A549 (cell line): ENCODE data around the gene NREP.

Experiments
- EHMT2 ChIP-seq: fragments of 200-600 bp; sonication (generic); IDR thresholded peaks from 2 replicates; pipeline ENCODE4 v1.6.1; 2016; ENCODE audit warnings: antibody characterized with exemption, low read depth, mild to moderate bottlenecking, moderate library complexity
- ELK1 ChIP-seq: fragments of 150-350 bp; IDR thresholded peaks from 2 replicates; pipeline ENCODE4 v1.6.1; 2014; ENCODE audit warnings: low read depth, mild to moderate bottlenecking, low read length
- EP300 ChIP-seq, 2 experiments: fragments of >200 bp; sonication (Bioruptor Twin); formaldehyde crosslinking; IDR thresholded peaks; 2 replicates in 1 of 2; 3 replicates in 1 of 2; pipeline ENCODE4 v1.6.1; 2016 to 2017
- ESRRA ChIP-seq: fragments of 150-350 bp; IDR thresholded peaks from 2 replicates; pipeline ENCODE4 v1.6.1; 2014; ENCODE audit warnings: mild to moderate bottlenecking, low read length, borderline replicate concordance
- MAZ ChIP-seq: fragments of 150-350 bp; IDR thresholded peaks from 2 replicates; pipeline ENCODE4 v1.6.1; 2014; ENCODE audit warnings: antibody characterized with exemption, low read depth, low read length, borderline replicate concordance
- POLR2A ChIP-seq: IDR thresholded peaks from 2 replicates; pipeline ENCODE4 v1.6.1; 2012; ENCODE audit warnings: mild to moderate bottlenecking, low read length
- RAD21 ChIP-seq, 2 experiments: fragments of >200 bp in 1 of 2; sonication (Bioruptor Twin) in 1 of 2; formaldehyde crosslinking in 1 of 2; IDR thresholded peaks in 1 of 2; conservative IDR thresholded peaks in 1 of 2; 2 replicates in 1 of 2; 3 replicates in 1 of 2; pipeline ENCODE4 v1.6.1; 2012 to 2018; ENCODE audit warnings: inconsistent platforms in 1 of 2
- TFCP2L1 ChIP-seq: fragments of 250-450 bp; sonication (Bioruptor Pico); IDR thresholded peaks from 2 replicates; pipeline ENCODE4 v1.5.0; 2021; ENCODE audit warnings: mild to moderate bottlenecking
- TF ChIP-seq, protein P1 (sequence below): fragments of 200-600 bp; sonication (generic); IDR thresholded peaks from 2 replicates; pipeline ENCODE4 v1.6.1; 2016; ENCODE audit warnings: antibody characterized with exemption, mild to moderate bottlenecking, moderate library complexity
- TF ChIP-seq, protein P2 (sequence below): IDR thresholded peaks from 2 replicates; pipeline ENCODE4 v1.6.1; 2012
- TF ChIP-seq, protein P3 (sequence below): fragments of >200 bp; sonication (Bioruptor Twin); formaldehyde crosslinking; IDR thresholded peaks from 3 replicates; pipeline ENCODE4 v1.5.1; 2016

GRCh38 chr5:111697881-111698757 is 58.9 kb downstream of the NREP start:
- TF ChIP-seq, protein P1, sequence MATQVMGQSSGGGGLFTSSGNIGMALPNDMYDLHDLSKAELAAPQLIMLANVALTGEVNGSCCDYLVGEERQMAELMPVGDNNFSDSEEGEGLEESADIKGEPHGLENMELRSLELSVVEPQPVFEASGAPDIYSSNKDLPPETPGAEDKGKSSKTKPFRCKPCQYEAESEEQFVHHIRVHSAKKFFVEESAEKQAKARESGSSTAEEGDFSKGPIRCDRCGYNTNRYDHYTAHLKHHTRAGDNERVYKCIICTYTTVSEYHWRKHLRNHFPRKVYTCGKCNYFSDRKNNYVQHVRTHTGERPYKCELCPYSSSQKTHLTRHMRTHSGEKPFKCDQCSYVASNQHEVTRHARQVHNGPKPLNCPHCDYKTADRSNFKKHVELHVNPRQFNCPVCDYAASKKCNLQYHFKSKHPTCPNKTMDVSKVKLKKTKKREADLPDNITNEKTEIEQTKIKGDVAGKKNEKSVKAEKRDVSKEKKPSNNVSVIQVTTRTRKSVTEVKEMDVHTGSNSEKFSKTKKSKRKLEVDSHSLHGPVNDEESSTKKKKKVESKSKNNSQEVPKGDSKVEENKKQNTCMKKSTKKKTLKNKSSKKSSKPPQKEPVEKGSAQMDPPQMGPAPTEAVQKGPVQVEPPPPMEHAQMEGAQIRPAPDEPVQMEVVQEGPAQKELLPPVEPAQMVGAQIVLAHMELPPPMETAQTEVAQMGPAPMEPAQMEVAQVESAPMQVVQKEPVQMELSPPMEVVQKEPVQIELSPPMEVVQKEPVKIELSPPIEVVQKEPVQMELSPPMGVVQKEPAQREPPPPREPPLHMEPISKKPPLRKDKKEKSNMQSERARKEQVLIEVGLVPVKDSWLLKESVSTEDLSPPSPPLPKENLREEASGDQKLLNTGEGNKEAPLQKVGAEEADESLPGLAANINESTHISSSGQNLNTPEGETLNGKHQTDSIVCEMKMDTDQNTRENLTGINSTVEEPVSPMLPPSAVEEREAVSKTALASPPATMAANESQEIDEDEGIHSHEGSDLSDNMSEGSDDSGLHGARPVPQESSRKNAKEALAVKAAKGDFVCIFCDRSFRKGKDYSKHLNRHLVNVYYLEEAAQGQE = no peak
- no peak for TF ChIP-seq ELK1
- TF ChIP-seq ESRRA = no peak
- TF ChIP-seq, protein P2, sequence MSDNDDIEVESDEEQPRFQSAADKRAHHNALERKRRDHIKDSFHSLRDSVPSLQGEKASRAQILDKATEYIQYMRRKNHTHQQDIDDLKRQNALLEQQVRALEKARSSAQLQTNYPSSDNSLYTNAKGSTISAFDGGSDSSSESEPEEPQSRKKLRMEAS = no peak
- TF ChIP-seq EHMT2 = no peak
- TF ChIP-seq, protein P3, sequence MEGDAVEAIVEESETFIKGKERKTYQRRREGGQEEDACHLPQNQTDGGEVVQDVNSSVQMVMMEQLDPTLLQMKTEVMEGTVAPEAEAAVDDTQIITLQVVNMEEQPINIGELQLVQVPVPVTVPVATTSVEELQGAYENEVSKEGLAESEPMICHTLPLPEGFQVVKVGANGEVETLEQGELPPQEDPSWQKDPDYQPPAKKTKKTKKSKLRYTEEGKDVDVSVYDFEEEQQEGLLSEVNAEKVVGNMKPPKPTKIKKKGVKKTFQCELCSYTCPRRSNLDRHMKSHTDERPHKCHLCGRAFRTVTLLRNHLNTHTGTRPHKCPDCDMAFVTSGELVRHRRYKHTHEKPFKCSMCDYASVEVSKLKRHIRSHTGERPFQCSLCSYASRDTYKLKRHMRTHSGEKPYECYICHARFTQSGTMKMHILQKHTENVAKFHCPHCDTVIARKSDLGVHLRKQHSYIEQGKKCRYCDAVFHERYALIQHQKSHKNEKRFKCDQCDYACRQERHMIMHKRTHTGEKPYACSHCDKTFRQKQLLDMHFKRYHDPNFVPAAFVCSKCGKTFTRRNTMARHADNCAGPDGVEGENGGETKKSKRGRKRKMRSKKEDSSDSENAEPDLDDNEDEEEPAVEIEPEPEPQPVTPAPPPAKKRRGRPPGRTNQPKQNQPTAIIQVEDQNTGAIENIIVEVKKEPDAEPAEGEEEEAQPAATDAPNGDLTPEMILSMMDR = no peak; the same call in 2 of the 3 replicates
- TF ChIP-seq RAD21 (conservative IDR thresholded peaks at IDR 0.05 in 1 of 2, IDR thresholded peaks at IDR 0.05 in 1 of 2) = peak; percentile 31; a peak in 3 of 5 replicates
- TF ChIP-seq TFCP2L1 = no peak
- no peak for TF ChIP-seq POLR2A
- no peak for TF ChIP-seq EP300 (IDR thresholded peaks at IDR 0.05)
- no peak for TF ChIP-seq MAZ
